Left cardiac atrium (tissue), 4 donors: ENCODE data around the gene UGT1A3. TPM values are rescaled to one million over a fixed set of nuclear protein-coding genes. Genes with fewer than 3 reads are reported as not detected.

Source experiments
- ATAC-seq, 2 donors: fragments of 200-7000 bp; cut with Tn5 transposase; one replicate each; pipeline ENCODE4 v1.9.1; 2020; ENCODE audit warnings: mild to moderate bottlenecking in 2 of 2, moderate library complexity in 2 of 2
- DNase-seq: peaks from one replicate; pipeline ENCODE4 v3.0.0-alpha.2; 2020
- intact Hi-C, 2 donors: fragments of 100-400 bp; cut with DNase I; formaldehyde crosslinking; loops; one replicate each; pipeline versions ENCODE4 v1.14.1 to v1.15.1; 2022 to 2023
- total RNA-seq, 2 donors: library from RNA; stranded (reverse); fragmentation: NEBNext Ultra II Directional; extraction: Animal tissue kit (Norgen Biotek cat#: 25700); gene quantifications; one replicate each; pipeline ENCODE4 v1.2.1, GENCODE V29; 2021
- donor health status: DM: no; HTN: yes; CAD: no.
- donor health status: DM: no; HTN: yes; CAD: no; lungs with severe emphysema.
- donor health status: DM: yes; HTN: yes; CAD: no.
- donor health status: Dilated cardiomyopathy.

Gene UGT1A3
- total RNA-seq, 2 donors from 2014 or later: not detected

DNA sequence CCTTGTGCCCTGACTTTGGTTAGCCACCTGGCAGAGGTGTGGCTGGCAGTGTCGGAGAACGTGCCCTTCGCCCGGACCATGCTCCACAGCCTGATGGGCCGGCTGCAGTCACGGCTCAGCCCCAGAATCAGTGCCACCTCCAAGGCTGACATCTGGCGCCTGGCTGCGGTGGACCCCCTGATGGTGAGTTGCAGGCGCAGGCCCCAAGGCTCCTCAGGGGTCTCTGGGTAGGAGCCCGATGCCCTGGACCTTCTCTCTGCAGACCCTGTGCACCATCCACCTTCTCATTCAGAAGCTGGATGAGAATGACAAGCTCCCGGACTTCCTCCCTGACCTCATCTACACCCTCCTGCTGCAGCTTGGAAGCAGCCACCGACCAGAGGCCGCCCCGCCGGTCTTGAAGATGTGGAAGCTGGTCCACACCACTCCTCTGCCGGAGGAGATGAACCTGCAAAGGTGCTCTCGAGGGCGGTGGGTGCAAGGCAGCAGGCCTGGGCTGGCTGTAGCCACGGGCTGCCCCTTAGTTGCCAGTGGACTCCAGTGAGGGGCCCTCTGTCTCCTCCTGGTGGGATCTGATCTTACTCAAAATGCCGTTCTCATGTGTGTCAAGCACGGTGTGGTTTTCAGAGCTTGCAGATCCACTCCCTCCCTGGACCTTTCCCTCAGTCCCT is 93.4 kb downstream of the UGT1A3 start:
- intact Hi-C loops: no loop called here
- ATAC-seq (no peak), DNase-seq (no peak)

Other genes with a start within 250 kb of the UGT1A3 start
- 10 to 100 TPM; 14.5 to 17.1 TPM for gene USP40, start 162.3 kb upstream of the UGT1A3 start, total RNA-seq
- not detected for gene UGT1A8, start 111.4 kb upstream of the UGT1A3 start, total RNA-seq
- gene UGT1A10, start 92.6 kb upstream of the UGT1A3 start, total RNA-seq: not detected
- gene UGT1A9, start 57.1 kb upstream of the UGT1A3 start, total RNA-seq: under 1 TPM in 1 of 2 donors, not detected in 1; 0.12 TPM
- gene UGT1A7, start 47.1 kb upstream of the UGT1A3 start, total RNA-seq: not detected
- not detected for gene UGT1A6, start 36.2 kb upstream of the UGT1A3 start, total RNA-seq
- not detected for gene UGT1A5, start 16.1 kb upstream of the UGT1A3 start, total RNA-seq
- gene UGT1A4, start 10.3 kb upstream of the UGT1A3 start, total RNA-seq: not detected
- gene UGT1A1, start 31.2 kb downstream of the UGT1A3 start, total RNA-seq: not detected
- gene MROH2A, start 49.3 kb downstream of the UGT1A3 start, total RNA-seq: not detected
- 1 to 10 TPM in 1 of 2 donors, not detected in 1; 1.1 TPM for gene HJURP, start 125.5 kb downstream of the UGT1A3 start, total RNA-seq
- gene TRPM8, start 188.3 kb downstream of the UGT1A3 start, total RNA-seq: not detected